GM21825 (cell line): ENCODE measurements around the gene IER3.

Experiments
- ATAC-seq: cut with Tn5 transposase; IDR thresholded peaks from one replicate; pipeline ENCODE4 v1.9.1; 2021; ENCODE audit warnings: mild to moderate bottlenecking, moderate library complexity; ENCODE audit not compliant: unreplicated experiment

The IER3 gene

DNA sequence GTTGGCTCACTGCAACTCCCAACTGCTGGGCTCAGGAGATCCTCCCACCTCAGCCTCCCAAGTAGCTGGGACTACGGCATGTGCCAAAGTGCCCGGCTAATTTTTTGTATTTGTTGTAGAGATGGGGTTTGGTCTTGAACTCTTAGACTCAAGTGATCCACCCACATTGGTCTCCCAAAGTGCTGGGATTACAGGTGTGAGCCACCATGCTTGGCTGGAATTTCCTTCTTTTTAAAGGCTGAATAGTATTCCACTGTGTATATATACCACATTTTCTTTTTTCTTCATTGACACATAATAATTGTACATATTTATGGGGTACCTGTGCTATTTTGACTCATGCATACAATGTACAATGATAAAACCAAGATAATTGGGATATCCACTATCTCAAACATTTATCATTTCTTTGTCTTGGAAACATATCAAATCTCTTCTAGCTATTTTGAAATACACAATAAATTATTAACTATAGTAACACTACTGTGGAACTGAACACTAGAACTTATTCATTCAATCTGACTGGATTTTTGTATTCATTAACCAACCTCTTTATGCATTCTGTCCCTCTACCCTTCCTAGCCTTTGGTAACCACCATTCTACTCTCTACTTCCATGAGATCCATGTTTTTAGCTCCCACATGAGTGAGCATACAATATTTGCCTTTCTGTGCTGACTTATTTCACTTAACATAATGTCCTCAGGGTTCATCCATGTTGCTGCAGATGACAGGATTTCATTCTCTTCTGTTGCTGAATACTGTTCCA is 35.1 kb downstream of the IER3 start:
- no peak for ATAC-seq

DNA sequence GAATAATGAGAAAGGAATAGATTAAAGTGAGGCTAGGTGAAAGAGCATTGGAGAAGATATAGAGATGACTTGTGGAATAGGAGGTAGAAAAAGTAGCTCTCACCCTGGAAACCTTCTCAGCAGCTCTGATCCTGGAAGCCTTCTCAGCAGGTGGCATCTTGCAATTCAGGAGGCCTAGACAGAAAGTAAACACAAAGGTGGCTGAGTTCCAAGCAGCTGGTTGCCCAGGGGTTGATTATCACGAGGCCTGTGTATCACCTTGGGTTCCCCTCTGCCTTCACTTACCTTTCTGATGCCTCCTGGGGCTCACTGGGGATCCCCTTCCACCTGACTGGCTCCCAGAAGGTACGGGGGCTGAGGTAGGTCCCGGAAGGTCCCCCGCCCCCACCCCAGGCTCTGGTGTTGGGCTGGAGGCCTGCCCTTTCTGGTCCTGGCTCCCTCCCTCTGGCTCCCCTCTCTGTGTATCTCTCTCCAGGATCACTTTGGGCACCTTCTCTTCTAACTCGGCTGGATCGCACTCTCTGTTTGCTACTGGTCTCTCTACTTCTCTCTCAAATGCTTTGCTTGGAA is 37.0 kb downstream of the IER3 start:
- no peak for ATAC-seq

DNA sequence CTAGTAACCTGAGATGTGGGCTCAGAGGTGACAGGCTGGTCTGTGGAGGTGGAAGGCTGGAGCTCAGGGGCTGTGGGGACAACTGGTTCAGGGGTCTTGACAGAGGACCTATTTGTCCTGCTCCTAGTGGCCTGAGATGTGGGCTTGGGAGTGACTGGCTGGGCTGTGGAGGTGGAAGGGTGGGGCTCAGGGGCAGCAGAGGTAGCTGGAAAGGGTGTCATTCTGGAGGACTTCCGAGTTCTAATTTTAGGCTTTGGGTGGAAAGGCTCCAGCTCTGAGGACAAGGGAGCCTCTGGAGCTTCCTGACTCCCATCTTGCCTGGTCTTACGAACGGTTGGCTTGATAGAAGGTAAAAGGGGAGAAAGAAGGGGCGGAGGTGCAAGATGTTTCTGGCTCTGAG is 38.7 kb downstream of the IER3 start:
- no peak for ATAC-seq

DNA sequence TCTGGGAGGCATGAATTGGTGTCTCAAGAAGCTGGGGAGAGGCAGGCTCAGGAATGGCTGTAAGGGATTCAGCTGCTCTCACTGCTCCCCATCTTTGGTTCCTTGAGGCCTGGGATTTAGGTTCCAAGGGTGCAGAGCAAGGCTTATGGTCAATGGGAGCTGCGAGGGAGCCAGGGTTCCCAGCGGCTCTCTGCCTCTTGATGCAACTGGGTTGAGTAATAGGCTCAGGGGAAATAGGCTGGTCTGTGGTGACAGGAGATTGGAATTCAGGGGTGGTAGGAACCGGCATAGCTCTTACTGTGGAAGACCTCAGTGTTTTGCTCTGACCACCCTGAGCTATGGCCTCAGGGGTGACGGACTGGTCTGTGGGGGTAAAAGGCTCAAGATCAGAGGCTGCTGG is 40.5 kb downstream of the IER3 start:
- ATAC-seq = no peak

DNA sequence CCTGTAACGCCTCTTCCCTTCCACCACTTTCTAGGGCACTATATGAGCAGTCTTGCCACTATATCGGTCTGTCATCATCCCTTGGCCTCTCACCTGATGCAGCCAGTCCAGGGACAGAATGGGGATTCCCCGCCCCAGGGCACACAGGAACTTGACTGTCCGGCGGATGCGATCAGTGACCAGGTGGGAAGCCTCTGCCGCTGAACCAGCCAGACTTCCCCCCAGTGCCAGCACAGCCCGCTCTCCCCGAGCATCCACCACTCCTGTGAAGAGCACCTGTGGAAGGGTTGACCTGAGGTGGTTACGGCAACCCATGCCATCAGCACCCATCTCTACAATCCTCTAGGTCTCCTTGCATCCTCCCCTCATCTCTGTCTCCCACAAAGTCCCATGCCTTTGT is 41.3 kb downstream of the IER3 start:
- no peak for ATAC-seq

DNA sequence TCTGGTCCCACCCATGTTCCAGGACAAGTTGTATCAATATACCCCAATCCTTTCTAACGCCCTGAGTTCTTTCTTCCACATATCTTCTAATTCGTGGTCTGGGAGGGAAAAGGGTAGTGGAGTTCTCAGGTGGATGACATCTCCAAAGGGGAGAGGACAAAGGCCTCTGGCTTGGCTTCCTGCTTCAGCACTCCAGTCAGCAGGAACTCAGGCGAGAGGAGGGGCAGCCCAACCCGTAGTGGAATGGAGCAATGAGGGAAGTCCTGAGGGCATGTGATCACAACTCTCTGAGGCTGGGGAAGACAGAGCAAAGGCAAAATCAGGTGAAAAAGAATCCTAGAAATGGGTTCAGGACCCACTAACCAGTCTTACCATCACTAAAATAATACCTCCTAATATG is 44.0 kb downstream of the IER3 start:
- ATAC-seq = no peak

DNA sequence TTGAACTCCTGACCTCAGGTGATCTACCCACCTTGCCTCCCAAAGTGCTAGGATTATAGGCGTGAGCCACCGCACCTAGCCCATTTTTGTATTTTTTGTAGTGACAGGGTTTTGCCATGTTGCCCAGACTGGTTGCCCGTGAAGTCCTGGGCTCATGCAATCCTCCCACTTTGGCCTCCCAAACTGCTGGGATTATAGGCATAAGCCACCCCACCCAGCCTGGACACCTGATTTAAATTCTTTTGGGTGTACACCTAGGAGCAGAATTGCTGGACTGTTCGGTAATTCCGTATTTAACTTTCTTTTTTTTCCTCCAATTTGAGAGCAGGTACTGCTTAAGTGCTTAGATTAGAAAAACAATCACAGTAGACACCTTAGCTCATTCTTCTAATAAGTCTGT is 47.9 kb downstream of the IER3 start:
- ATAC-seq = no peak
